Panc1 (cell line): ENCODE measurements around the gene SDC4. TPM values are rescaled to one million over a fixed set of nuclear protein-coding genes. Genes with fewer than 3 reads are reported as not detected.

Experiments used
- ATAC-seq: fragments of 200-7000 bp; cut with Tn5 transposase; 2 replicates; pipeline ENCODE4 v1.9.1; 2020; ENCODE audit warnings: mild to moderate bottlenecking, moderate library complexity
- BruUV-seq: library from RNA; stranded (reverse); fragments of 400-500 nt; replicated peaks from 2 replicates; lab custom pipeline; 2021; lab: Mats Ljungman, UMichigan
- CTCF ChIA-PET: fragments of 300-600 bp; sonication (Branson Sonifier 250); formaldehyde crosslinking; loops from one replicate; lab custom pipeline; 2022; ENCODE audit warnings: antibody characterized with exemption; lab: Charles Lee
- POLR2A ChIA-PET: fragments of 300-600 bp; sonication (Branson Sonifier 250); formaldehyde crosslinking; loops from one replicate; lab custom pipeline; 2022; ENCODE audit warnings: antibody characterized with exemption; lab: Charles Lee
- DNase-seq: peaks from one replicate; pipeline ENCODE4 v3.0.0-alpha.2; 2010; ENCODE audit warnings: low read depth, low spot score
- H3K27ac ChIP-seq: 2 replicates; pipeline ENCODE4 v1.5.1; 2011; ENCODE audit warnings: mild to moderate bottlenecking, low read length, inconsistent platforms
- H3K27me3 ChIP-seq: fragments of 200-500 bp; sonication (Bioruptor generic); 2 replicates; pipeline ENCODE4 v1.6.0; 2014; ENCODE audit warnings: low read length, inconsistent platforms; ENCODE audit not compliant: control insufficient read depth, insufficient read depth
- H3K36me3 ChIP-seq: fragments of 200-500 bp; sonication (Bioruptor generic); 2 replicates; pipeline ENCODE4 v1.5.1; 2014; ENCODE audit warnings: inconsistent platforms, mild to moderate bottlenecking, low read length, moderate library complexity; ENCODE audit not compliant: control insufficient read depth, insufficient read depth
- H3K4me1 ChIP-seq: 2 replicates; pipeline ENCODE4 v1.5.1; 2011; ENCODE audit warnings: inconsistent platforms, mild to moderate bottlenecking, low read length, moderate library complexity; ENCODE audit not compliant: control insufficient read depth, insufficient read depth
- H3K4me3 ChIP-seq, 2 experiments: 2 replicates each; pipeline ENCODE4 v1.5.1; 2011 to 2012; ENCODE audit warnings: low read depth in 2 of 2, low read length in 2 of 2, mild to moderate bottlenecking in 2 of 2, inconsistent platforms in 1 of 2, moderate library complexity in 1 of 2
- H3K9me3 ChIP-seq: fragments of 200-500 bp; sonication (Bioruptor generic); 2 replicates; pipeline ENCODE4 v1.5.1; 2014; ENCODE audit warnings: low read depth, mild to moderate bottlenecking, inconsistent platforms, low read length, moderate library complexity; ENCODE audit not compliant: control insufficient read depth, insufficient read depth
- POLR2AphosphoS5 ChIP-seq: IDR thresholded peaks from 2 replicates; pipeline ENCODE4 v1.6.1; 2012; ENCODE audit warnings: mild to moderate bottlenecking, low read depth, low read length, moderate library complexity
- REST ChIP-seq, 2 experiments: IDR thresholded peaks; 2 replicates each; pipeline ENCODE4 v1.6.1; 2011 to 2012; ENCODE audit warnings: low read depth in 2 of 2, control low read depth in 1 of 2, low read length in 1 of 2, mild to moderate bottlenecking in 1 of 2, moderate library complexity in 1 of 2; ENCODE audit not compliant: insufficient read depth in 1 of 2
- SIN3A ChIP-seq: IDR thresholded peaks from 2 replicates; pipeline ENCODE4 v1.6.1; 2012; ENCODE audit warnings: low read depth, mild to moderate bottlenecking, low read length, moderate library complexity, borderline replicate concordance; ENCODE audit not compliant: insufficient read depth
- TCF7L2 ChIP-seq: IDR thresholded peaks from 2 replicates; pipeline ENCODE4 v1.6.1; 2011; ENCODE audit warnings: mild to moderate bottlenecking, low read depth, low read length, inconsistent platforms
- in situ Hi-C: cut with HindIII; loops from 2 replicates; pipeline ENCODE4 v1.10.0; 2016; ENCODE audit warnings: low sequenced_read_pairs, low pct_unique_long_range_greater_than_20kb
- intact Hi-C: fragments of 100-400 bp; cut with micrococcal nuclease; formaldehyde crosslinking; loops from one replicate; pipeline ENCODE4 v1.10.0; 2022; ENCODE audit not compliant: unreplicated experiment
- total RNA-seq: library from RNA; stranded (reverse); gene quantifications from one replicate; pipeline ENCODE4 v1.2.1, GENCODE V29; 2021; ENCODE audit not compliant: unreplicated experiment
- TF ChIP-seq, protein P1 (sequence below): fragments of 450-650 bp; IDR thresholded peaks from 2 replicates; pipeline ENCODE4 v1.5.1; 2017; ENCODE audit warnings: mild to moderate bottlenecking

The SDC4 gene
- total RNA-seq, 1 experiment from 2014 or later = 93.3 TPM

GRCh38 chr20:45339799-45340198 lies 8.4 kb downstream of the SDC4 start:
- H3K9me3 ChIP-seq = no peaks in the 10 kb centered on the region
- no peak for ATAC-seq
- intact Hi-C loops = no loop called here
- TF ChIP-seq REST (IDR thresholded peaks at IDR 0.05; ENCODE audit: insufficient read depth in 1 of 2, low read depth in 2 of 2, low read length in 1 of 2) (no peak), TCF7L2 (no peak), POLR2AphosphoS5 (no peak), SIN3A (no peak)
- TF ChIP-seq, protein P1, sequence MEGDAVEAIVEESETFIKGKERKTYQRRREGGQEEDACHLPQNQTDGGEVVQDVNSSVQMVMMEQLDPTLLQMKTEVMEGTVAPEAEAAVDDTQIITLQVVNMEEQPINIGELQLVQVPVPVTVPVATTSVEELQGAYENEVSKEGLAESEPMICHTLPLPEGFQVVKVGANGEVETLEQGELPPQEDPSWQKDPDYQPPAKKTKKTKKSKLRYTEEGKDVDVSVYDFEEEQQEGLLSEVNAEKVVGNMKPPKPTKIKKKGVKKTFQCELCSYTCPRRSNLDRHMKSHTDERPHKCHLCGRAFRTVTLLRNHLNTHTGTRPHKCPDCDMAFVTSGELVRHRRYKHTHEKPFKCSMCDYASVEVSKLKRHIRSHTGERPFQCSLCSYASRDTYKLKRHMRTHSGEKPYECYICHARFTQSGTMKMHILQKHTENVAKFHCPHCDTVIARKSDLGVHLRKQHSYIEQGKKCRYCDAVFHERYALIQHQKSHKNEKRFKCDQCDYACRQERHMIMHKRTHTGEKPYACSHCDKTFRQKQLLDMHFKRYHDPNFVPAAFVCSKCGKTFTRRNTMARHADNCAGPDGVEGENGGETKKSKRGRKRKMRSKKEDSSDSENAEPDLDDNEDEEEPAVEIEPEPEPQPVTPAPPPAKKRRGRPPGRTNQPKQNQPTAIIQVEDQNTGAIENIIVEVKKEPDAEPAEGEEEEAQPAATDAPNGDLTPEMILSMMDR = no peak
- peak overlapping the region; percentile 88 for H3K27ac ChIP-seq
- no peak for DNase-seq
- ChIA-PET POLR2A (interaction anchor here (0.6 kb wide), 1 partner anchor 621 kb away, joined by 4 read pairs; no protein-coding TSS in a partner anchor), CTCF (interaction anchor here (0.6 kb wide), 1 partner anchor 53 kb away, joined by 12 read pairs; no protein-coding TSS in a partner anchor)
- in situ Hi-C loops = no loop called here
- H3K4me1 ChIP-seq = peaks cover 93% of the 10 kb centered on the region
- H3K27me3 ChIP-seq = no peaks in the 10 kb centered on the region
- no TSS peak for BruUV-seq
- no peaks in the 10 kb centered on the region for H3K36me3 ChIP-seq
- no peak overlapping the region for H3K4me3 ChIP-seq

GRCh38 chr20:45339084-45339483 lies 9.1 kb downstream of the SDC4 start:
- BruUV-seq = no TSS peak
- ATAC-seq = no peak
- in situ Hi-C loops (no loop called here), intact Hi-C loops (no loop called here)
- H3K4me3 ChIP-seq = no peak overlapping the region
- H3K27me3 ChIP-seq = no peaks in the 10 kb centered on the region
- DNase-seq = no peak
- H3K36me3 ChIP-seq = no peaks in the 10 kb centered on the region
- ChIA-PET POLR2A (no interaction called here), CTCF (no interaction called here)
- peak overlapping the region; percentile 88 for H3K27ac ChIP-seq
- TF ChIP-seq REST (IDR thresholded peaks at IDR 0.05; ENCODE audit: insufficient read depth in 1 of 2, low read depth in 2 of 2, low read length in 1 of 2) = no peak
- no peak for TF ChIP-seq SIN3A
- TF ChIP-seq POLR2AphosphoS5 = no peak
- TF ChIP-seq, protein P1 = no peak
- no peak for TF ChIP-seq TCF7L2
- H3K4me1 ChIP-seq = peaks cover 86% of the 10 kb centered on the region
- no peaks in the 10 kb centered on the region for H3K9me3 ChIP-seq
